Fibroblast of pulmonary artery (primary cell): Measurements from ENCODE around the gene P2RX6.
"Not testable (repeated sequence)": the region's sequence is repeated elsewhere in the genome, so short reads cannot be mapped to it uniquely, and the experiment has no call there.

Experiments
- DNase-seq: peaks from one replicate; pipeline ENCODE4 v3.0.0-alpha.2; 2010; ENCODE audit warnings: low read depth
- H3K4me3 ChIP-seq: replicated peaks from 2 replicates; pipeline ENCODE4 v1.5.1; 2011; ENCODE audit warnings: low read depth, mild to moderate bottlenecking, control low read depth, low read length, moderate library complexity
- CTCF ChIP-seq: IDR thresholded peaks from 2 replicates; pipeline ENCODE4 v1.5.1; 2011; ENCODE audit warnings: mild to moderate bottlenecking, control low read depth, low read length, inconsistent platforms; ENCODE audit errors: missing control alignments

P2RX6 gene

GRCh38 chr22:21000207-21000986 is 14.6 kb upstream of the P2RX6 start:
- H3K4me3 ChIP-seq = peak overlapping the region; percentile 91
- DNase-seq = no peak
- no peak for TF ChIP-seq CTCF

DNA sequence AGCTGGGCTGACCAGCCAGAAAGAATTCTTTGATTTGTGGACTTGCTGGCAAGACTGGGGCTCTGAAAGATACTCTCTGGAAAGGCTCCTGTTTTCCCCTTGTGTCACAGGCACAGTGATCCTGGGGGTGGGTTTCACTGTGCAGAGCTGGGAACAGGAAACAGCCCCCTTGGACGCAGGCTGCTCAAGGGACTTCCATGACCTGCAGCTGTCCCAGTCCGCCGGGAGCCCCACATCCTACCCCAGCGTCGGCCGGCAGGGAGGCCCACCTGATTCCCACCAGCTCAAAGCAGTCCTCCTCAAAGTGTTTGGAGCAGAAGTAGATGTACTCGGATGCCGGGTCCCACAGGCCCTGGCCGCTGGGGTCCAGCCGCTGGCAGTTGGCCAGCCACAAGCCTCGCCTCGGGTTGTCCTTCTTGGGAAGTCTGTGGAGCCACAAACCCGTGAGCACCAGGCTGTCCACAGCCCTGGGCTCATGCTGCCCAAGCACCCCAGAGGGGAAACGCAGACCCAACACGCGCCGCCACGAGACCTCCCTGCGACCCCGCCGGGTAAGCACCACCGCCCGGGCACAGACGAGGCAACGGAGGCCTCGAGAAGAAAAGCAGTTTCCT is 13.9 kb upstream of the P2RX6 start:
- DNase-seq = no peak
- TF ChIP-seq CTCF = no peak
- peak overlapping the region; percentile 91 for H3K4me3 ChIP-seq

GRCh38 chr22:21001601-21002325 is 13.2 kb upstream of the P2RX6 start, which contains the start of gene THAP7:
THAP7 (minus strand) TSS chr22:21002118; CDS start chr22:21001911, 207 bp downstream.
- peak within 1 kb of the TSS; percentile 91 for H3K4me3 ChIP-seq
- TF ChIP-seq CTCF = no peak
- DNase-seq = peak; percentile 95

DNA sequence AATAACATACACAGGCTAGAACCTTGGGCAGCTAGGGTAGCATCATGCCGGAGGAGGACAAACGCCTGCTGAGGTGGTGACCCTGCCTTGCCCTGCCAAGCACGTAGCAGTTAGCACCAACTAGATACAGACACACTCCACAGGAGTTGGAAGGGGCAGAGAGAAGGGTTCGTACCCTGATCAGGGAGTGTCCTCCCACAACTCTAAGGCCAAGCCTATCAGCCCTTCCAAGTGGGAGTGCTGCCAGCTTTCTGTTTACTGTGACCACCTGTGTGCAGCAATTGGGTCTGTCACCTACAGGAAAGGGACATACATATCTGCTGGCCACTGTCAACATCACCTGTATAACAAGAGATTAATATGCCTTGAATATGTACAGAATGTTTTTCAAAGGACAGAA is 11.2 kb upstream of the P2RX6 start:
- DNase-seq = no peak
- no peak for TF ChIP-seq CTCF
- H3K4me3 ChIP-seq = no peak overlapping the region

DNA sequence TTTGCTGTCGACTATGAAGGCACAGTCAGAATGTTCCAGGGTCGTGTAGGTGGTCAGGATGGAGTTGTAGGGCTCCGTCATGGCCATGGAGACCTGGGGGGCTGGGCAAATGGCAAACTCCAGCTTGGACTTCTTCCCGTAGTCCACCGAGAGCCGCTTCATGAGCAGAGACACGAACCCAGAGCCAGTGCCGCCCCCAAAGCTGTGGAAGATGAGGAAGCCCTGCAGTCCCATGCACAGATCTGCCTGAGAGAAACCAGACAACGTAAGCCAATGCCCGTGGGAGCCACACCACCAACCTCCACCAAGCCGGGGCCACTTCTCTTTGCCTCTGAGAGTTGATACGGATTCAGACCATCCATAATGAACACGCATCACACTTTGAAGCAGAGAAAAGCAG is 5.8 kb upstream of the P2RX6 start:
- DNase-seq, H3K4me3 ChIP-seq: not testable (repeated sequence)

- no peak overlapping the region for H3K4me3 ChIP-seq
- peak; percentile 67 for DNase-seq
- TF ChIP-seq CTCF = no peak
Observed at GRCh38 chr22:21009638-21010425, 5.1 kb upstream of the P2RX6 start.
